ENCODE data around the gene PARD3B.
"Not testable (repeated sequence)": the region's sequence is repeated elsewhere in the genome, so short reads cannot be mapped to it uniquely, and the experiment has no call there.

The PARD3B gene

GRCh38 chr2:205471776-205472175 lies 926.5 kb downstream of the PARD3B start:
- DNase-seq (ENCODE audit: low read depth), result no peak

GRCh38 chr2:205473791-205474190 lies 928.5 kb downstream of the PARD3B start:
- DNase-seq (ENCODE audit: low read depth), result no peak

- peak; percentile 49 for DNase-seq (ENCODE audit: low read depth)
Observed at GRCh38 chr2:205474741-205475415, 929.6 kb downstream of the PARD3B start.

- no peak for DNase-seq (ENCODE audit: low read depth)
Observed at GRCh38 chr2:205475416-205475768, 930.1 kb downstream of the PARD3B start.

GRCh38 chr2:205477016-205477705 lies 931.9 kb downstream of the PARD3B start:
- no peak for DNase-seq (ENCODE audit: low read depth)

- DNase-seq (ENCODE audit: low read depth), result no peak
Observed at GRCh38 chr2:205481861-205482260, 936.6 kb downstream of the PARD3B start.

GRCh38 chr2:205482399-205483081 lies 937.3 kb downstream of the PARD3B start:
- DNase-seq (ENCODE audit: low read depth), result no peak

- DNase-seq (ENCODE audit: low read depth), result no peak
Observed at GRCh38 chr2:205483095-205483494, 937.8 kb downstream of the PARD3B start.

GRCh38 chr2:205484215-205484614 lies 938.9 kb downstream of the PARD3B start:
- DNase-seq (ENCODE audit: low read depth), result no peak

GRCh38 chr2:205484764-205485163 lies 939.5 kb downstream of the PARD3B start:
- DNase-seq (ENCODE audit: low read depth), result no peak

- not testable (repeated sequence) for DNase-seq (ENCODE audit: low read depth)
Observed at GRCh38 chr2:205493528-205493927, 948.3 kb downstream of the PARD3B start.

GRCh38 chr2:205494537-205495235 lies 949.4 kb downstream of the PARD3B start:
- DNase-seq (ENCODE audit: low read depth), result no peak

GRCh38 chr2:205495819-205496218 lies 950.5 kb downstream of the PARD3B start:
- no peak for DNase-seq (ENCODE audit: low read depth)

- no peak for DNase-seq (ENCODE audit: low read depth)
Observed at GRCh38 chr2:205496370-205496769, 951.1 kb downstream of the PARD3B start.

- DNase-seq (ENCODE audit: low read depth), result peak; percentile 89
Observed at GRCh38 chr2:205496772-205497171, 951.5 kb downstream of the PARD3B start.

- DNase-seq (ENCODE audit: low read depth), result no peak
Observed at GRCh38 chr2:205499006-205499405, 953.7 kb downstream of the PARD3B start.

GRCh38 chr2:205500065-205500464 lies 954.8 kb downstream of the PARD3B start:
- DNase-seq (ENCODE audit: low read depth), result no peak

- DNase-seq (ENCODE audit: low read depth), result no peak
Observed at GRCh38 chr2:205500951-205501350, 955.7 kb downstream of the PARD3B start.

GRCh38 chr2:205501826-205502225 lies 956.6 kb downstream of the PARD3B start:
- no peak for DNase-seq (ENCODE audit: low read depth)

- no peak for DNase-seq (ENCODE audit: low read depth)
Observed at GRCh38 chr2:205505371-205505770, 960.1 kb downstream of the PARD3B start.

GRCh38 chr2:205509655-205510054 lies 964.4 kb downstream of the PARD3B start:
- no peak for DNase-seq (ENCODE audit: low read depth)

GRCh38 chr2:205510345-205510744 lies 965.1 kb downstream of the PARD3B start:
- DNase-seq (ENCODE audit: low read depth), result no peak

- no peak for DNase-seq (ENCODE audit: low read depth)
Observed at GRCh38 chr2:205511221-205511620, 965.9 kb downstream of the PARD3B start.
